HG03108 (cell line): ENCODE results near the gene RFT1.

Experiments used
- ATAC-seq: cut with Tn5 transposase; IDR thresholded peaks from one replicate; pipeline ENCODE4 v1.9.1; 2021; ENCODE audit warnings: moderate library complexity; ENCODE audit not compliant: unreplicated experiment

Gene RFT1

GRCh38 chr3:53129344-53129743 lies 891 bp downstream of the RFT1 start:
- ATAC-seq: no peak

- ATAC-seq: no peak
Observed at GRCh38 chr3:53126601-53127000, 3.6 kb downstream of the RFT1 start.

GRCh38 chr3:53123953-53124352 lies 6.3 kb downstream of the RFT1 start:
- no peak for ATAC-seq

- ATAC-seq: no peak
Observed at GRCh38 chr3:53123510-53123909, 6.7 kb downstream of the RFT1 start.

- no peak for ATAC-seq
Observed at GRCh38 chr3:53122933-53123305, 7.3 kb downstream of the RFT1 start.

- ATAC-seq: no peak
Observed at GRCh38 chr3:53122255-53122932, 7.8 kb downstream of the RFT1 start.

GRCh38 chr3:53120336-53120735 lies 9.9 kb downstream of the RFT1 start:
- ATAC-seq: no peak

GRCh38 chr3:53116956-53117355 lies 13.3 kb downstream of the RFT1 start:
- ATAC-seq: no peak

GRCh38 chr3:53114412-53115074 lies 15.7 kb downstream of the RFT1 start:
- ATAC-seq: no peak

- ATAC-seq: no peak
Observed at GRCh38 chr3:53114011-53114400, 16.2 kb downstream of the RFT1 start.

GRCh38 chr3:53113293-53114010 lies 16.8 kb downstream of the RFT1 start:
- no peak for ATAC-seq

- no peak for ATAC-seq
Observed at GRCh38 chr3:53111822-53112221, 18.4 kb downstream of the RFT1 start.

GRCh38 chr3:53109891-53110771 lies 20.1 kb downstream of the RFT1 start:
- no peak for ATAC-seq

GRCh38 chr3:53109190-53109589 lies 21.0 kb downstream of the RFT1 start:
- ATAC-seq: no peak

GRCh38 chr3:53104762-53105161 lies 25.5 kb downstream of the RFT1 start:
- no peak for ATAC-seq

- no peak for ATAC-seq
Observed at GRCh38 chr3:53103397-53104296, 26.6 kb downstream of the RFT1 start.

- ATAC-seq: peak; percentile 69
Observed at GRCh38 chr3:53102601-53103147, 27.6 kb downstream of the RFT1 start.

- no peak for ATAC-seq
Observed at GRCh38 chr3:53101956-53102355, 28.3 kb downstream of the RFT1 start.

- no peak for ATAC-seq
Observed at GRCh38 chr3:53100818-53101466, 29.3 kb downstream of the RFT1 start.
